ENCODE data around the gene AP1S3. TPM values are rescaled to one million over a fixed set of nuclear protein-coding genes. Genes with fewer than 3 reads are reported as not detected.
A peak's percentile ranks its signal among the peaks of the same experiment; 100 is the strongest.

AP1S3 gene
- total and polyA plus RNA-seq, 2 of the 4 experiments (the other 2 are of a cell fraction) = 2.5 to 4.1 TPM

DNA sequence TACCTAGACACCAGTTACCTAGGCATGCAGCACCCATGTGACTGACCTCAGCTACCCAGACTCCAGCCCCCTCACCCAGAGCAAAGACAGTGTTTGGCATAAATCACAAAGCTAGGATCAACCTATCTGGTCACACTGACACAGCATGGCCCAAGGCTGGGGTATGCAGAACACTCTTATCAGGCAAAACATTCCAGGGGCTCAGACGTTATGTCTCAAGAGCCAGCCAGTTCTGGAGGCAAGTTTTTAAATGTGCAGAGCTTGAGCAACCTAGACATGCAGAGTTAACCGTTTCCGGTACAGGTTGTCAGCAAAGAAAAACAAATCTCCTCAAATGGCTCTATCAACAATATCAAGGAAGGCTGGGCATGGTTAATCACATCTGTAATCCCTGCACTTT, 92.8 kb downstream of the AP1S3 start:
- Histone ChIP-seq H4K5ac (ENCODE audit: low read depth, low read length) (no peak overlapping the region), H3K9ac (ENCODE audit: low read depth, low read length) (no peak overlapping the region), H2BK20ac (ENCODE audit: low read depth, low read length) (no peak overlapping the region), H2AFZ (replicated peaks; ENCODE audit: low read length, poor library complexity) (no peak overlapping the region), H2AK9ac (replicated peaks; ENCODE audit: low read depth, low read length, poor library complexity) (no peak overlapping the region), H3K9me3 (ENCODE audit: control insufficient read depth, insufficient read depth, low read length) (no peaks in the 10 kb centered on the region), H3K4me1 (ENCODE audit: control insufficient read depth, insufficient read depth, low read length) (peaks cover 3% of the 10 kb centered on the region), H4K8ac (ENCODE audit: low read depth in 2 of 2, low read length in 2 of 2) (no peak overlapping the region), H2BK120ac (ENCODE audit: low read depth, low read length) (no peak overlapping the region), H3K9me1 (ENCODE audit: insufficient read depth, low read length) (no peaks in the 10 kb centered on the region; the same call in 1 of the 2 replicates), H3K14ac (replicated peaks; ENCODE audit: low read depth, low read length) (no peak overlapping the region), H3K23ac (ENCODE audit: low read depth, low read length) (no peak overlapping the region), H2BK15ac (ENCODE audit: low read depth, low read length) (no peak overlapping the region), H4K91ac (ENCODE audit: insufficient read depth, low read depth, low read length) (no peak overlapping the region), H3K18ac (ENCODE audit: low read depth, low read length) (no peak overlapping the region), H3K27me3 (ENCODE audit: control insufficient read depth, insufficient read depth, low read length) (no peaks in the 10 kb centered on the region), H4K20me1 (ENCODE audit: insufficient read depth, low read length) (no peaks in the 10 kb centered on the region), H3K27ac (ENCODE audit: insufficient read depth, low read length) (no peak overlapping the region), H2AK5ac (ENCODE audit: low read depth, low read length) (no peak overlapping the region), H3K79me1 (ENCODE audit: low read depth in 1 of 2, low read length in 2 of 2) (no peaks in the 10 kb centered on the region), H3K36me3 (ENCODE audit: control insufficient read depth, insufficient read depth, low read length) (no peaks in the 10 kb centered on the region), H2BK5ac (ENCODE audit: low read depth, low read length, poor library complexity, severe bottlenecking) (no peak overlapping the region), H3K56ac (ENCODE audit: extremely low read depth, insufficient read depth, low read length) (no peak overlapping the region), H3K4me2 (ENCODE audit: low read depth, low read length) (0 out of 2 replicates have a peak overlapping the region, but pooled peaks have one; percentile 35), H3K4me3 (ENCODE audit: insufficient read depth, low read depth, low read length) (no peak overlapping the region), H3K4ac (ENCODE audit: low read depth, low read length) (no peak overlapping the region)
- no TSS peak for BruUV-seq (replicated peaks)
- peak; percentile 43 for DNase-seq
- in situ Hi-C loops (cut with MboI; ENCODE audit: low sequenced_read_pairs) (no loop called here), dilution Hi-C loops (cut with HindIII; ENCODE audit: low sequenced_read_pairs, unreplicated experiment) (no loop called here), intact Hi-C loops (cut with micrococcal nuclease) (no loop called here)
- peak; percentile 51 for ATAC-seq (ENCODE audit: low read depth)
- ChIA-PET CTCF (no interaction called here), POLR2A (ENCODE audit: unreplicated experiment) (no interaction called here)
- TF ChIP-seq MXI1 (IDR thresholded peaks at IDR 0.05; ENCODE audit: borderline replicate concordance, low read depth, low read length) = no peak
- TF ChIP-seq CEBPB (IDR thresholded peaks at IDR 0.05; ENCODE audit: low read depth, low read length) = 0 out of 2 replicates have a peak, but pooled peaks have one; percentile 31
- WGBS, 2 experiments (ENCODE audit: extremely low coverage in 2 of 2, insufficient read length in 1 of 2) = no CpG with 5 or more reads among the region's 3 CpGs

Measured in IMR-90 (cell line).